Measurements from ENCODE around the gene GALT.

The GALT gene

DNA sequence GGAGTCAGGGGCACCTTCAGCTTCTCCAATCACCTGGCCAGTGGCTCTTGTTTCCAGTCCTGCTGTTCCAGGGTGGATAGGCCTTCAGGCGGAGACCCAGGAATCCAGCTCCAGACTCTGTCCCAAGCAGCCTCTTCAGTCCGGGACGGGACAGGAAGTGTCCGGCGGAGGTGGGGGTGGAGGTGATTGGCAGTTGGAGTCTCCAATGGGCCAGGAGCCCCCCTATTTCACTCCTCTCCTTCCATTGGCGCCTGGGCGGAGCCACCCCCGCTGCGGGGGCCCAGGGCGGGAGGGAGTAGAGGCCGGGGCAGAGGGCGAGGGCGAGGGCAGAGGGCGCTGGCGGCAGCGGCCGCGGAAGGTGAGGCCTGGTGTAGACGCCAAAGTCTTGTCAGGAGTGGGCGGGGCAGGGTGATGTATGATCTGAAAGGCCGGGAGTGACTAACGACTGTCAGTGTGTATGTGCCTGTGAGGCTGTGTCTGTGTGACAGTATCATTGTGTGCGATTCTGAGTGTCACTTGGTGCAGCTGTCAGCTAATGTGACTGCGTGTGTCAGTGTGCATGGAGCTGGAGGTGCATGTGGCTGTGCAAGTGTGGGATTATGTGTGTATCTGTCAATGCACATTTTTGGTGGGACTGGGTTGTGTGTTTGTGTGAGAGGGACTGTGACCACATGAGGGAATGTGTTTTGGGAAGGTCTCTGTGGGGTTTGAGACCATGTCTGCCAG is 5.6 kb downstream of the GALT start, which contains the start of gene IL11RA:
Gene IL11RA (plus strand): TSS at position 310 of the 726 bp plus-strand sequence. CDS start 3,033 bp downstream, outside the sequence.
- TF ChIP-seq, protein P1, sequence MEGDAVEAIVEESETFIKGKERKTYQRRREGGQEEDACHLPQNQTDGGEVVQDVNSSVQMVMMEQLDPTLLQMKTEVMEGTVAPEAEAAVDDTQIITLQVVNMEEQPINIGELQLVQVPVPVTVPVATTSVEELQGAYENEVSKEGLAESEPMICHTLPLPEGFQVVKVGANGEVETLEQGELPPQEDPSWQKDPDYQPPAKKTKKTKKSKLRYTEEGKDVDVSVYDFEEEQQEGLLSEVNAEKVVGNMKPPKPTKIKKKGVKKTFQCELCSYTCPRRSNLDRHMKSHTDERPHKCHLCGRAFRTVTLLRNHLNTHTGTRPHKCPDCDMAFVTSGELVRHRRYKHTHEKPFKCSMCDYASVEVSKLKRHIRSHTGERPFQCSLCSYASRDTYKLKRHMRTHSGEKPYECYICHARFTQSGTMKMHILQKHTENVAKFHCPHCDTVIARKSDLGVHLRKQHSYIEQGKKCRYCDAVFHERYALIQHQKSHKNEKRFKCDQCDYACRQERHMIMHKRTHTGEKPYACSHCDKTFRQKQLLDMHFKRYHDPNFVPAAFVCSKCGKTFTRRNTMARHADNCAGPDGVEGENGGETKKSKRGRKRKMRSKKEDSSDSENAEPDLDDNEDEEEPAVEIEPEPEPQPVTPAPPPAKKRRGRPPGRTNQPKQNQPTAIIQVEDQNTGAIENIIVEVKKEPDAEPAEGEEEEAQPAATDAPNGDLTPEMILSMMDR (IDR thresholded peaks at IDR 0.05; ENCODE audit: insufficient read depth, low read length, poor library complexity, severe bottlenecking), result no peak
- Histone ChIP-seq H3K4me3 (replicated peaks; ENCODE audit: low read depth, low read length) (peak within 1 kb of the TSS; percentile 29; the same call in 1 of the 2 replicates), H3K36me3 (ENCODE audit: control insufficient read depth, insufficient read depth, low read length) (peaks cover 19% of the 10 kb centered on the region), H3K27me3 (replicated peaks; ENCODE audit: control insufficient read depth, insufficient read depth, low read length) (no peaks in the 10 kb centered on the region)
- no peak for DNase-seq (ENCODE audit: extremely low read depth, insufficient read length)

DNA sequence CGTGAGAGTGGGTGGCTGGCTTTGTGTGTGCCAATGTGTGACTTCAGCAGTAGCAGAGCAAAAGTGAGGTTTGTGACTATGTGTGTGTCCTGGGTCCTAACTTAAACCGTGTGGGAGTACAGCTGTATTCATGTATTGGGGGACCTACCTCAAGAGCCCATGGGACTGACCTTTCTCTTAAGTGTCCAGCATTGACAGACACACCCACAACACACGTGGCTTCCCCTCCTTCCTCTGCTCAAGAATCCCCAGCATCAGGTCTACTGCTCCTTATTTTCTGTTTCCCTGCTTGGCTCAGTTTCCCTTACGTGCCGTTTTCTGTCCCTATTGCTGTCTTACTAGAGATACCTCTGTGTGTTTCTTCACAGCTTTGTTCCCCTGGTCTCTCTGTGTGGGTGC is 6.1 kb downstream of the GALT start:
- TF ChIP-seq, protein P1 (IDR thresholded peaks at IDR 0.05; ENCODE audit: insufficient read depth, low read length, poor library complexity, severe bottlenecking), result no peak
- no peak for DNase-seq (ENCODE audit: extremely low read depth, insufficient read length)
- Histone ChIP-seq H3K27me3 (replicated peaks; ENCODE audit: control insufficient read depth, insufficient read depth, low read length) (no peaks in the 10 kb centered on the region), H3K4me3 (replicated peaks; ENCODE audit: low read depth, low read length) (peak overlapping the region; percentile 29; the same call in 1 of the 2 replicates), H3K36me3 (ENCODE audit: control insufficient read depth, insufficient read depth, low read length) (peaks cover 19% of the 10 kb centered on the region)

DNA sequence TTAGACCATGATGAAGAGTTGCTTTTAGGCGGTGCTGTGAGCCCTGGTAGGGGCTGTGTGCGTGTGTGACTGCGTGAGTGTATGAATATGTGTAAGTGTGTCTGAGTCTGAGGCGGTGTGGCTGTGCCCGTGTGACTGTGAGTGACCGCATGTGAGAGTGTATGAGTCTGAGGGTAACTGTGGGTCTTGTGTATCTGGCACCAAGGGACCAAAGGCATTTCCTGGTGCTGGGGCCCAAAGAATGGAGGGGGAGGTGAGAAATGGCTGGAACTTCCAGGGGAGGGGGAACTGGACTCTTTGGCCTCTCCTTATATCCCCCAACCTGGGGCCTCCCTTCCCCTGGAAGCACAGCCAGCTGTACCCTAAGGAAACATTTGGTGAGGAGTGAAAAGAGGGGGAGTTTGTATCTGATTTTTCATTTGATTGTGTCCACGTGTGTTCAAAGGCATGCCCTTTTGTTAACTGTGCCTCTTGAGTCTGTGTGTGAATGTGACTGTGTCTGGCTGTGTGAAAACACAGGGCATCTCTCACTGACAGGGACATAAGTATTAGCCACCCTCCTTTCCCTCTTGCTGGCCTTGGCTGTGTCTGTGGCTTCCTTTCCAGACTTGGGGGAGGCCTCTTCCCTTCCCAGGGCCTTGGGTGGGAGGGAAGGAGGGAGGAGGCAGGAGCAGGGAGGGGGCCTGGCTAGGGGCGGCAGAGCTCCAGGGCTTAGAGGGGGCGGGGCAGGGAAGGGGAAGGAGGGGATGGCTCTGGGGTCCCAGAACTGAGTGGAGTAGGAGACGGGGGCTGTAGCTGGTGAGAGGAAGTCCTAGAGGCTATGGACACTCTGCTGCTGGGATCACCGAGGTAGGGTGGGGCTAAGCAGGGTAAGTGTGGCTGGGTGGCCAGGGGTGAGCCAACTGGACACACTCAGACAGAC is 6.9 kb downstream of the GALT start:
- H3K4me3 ChIP-seq (replicated peaks; ENCODE audit: low read depth, low read length), result no peak overlapping the region
- no peak for DNase-seq (ENCODE audit: extremely low read depth, insufficient read length)
- peaks cover 19% of the 10 kb centered on the region for H3K36me3 ChIP-seq (ENCODE audit: control insufficient read depth, insufficient read depth, low read length)
- no peaks in the 10 kb centered on the region for H3K27me3 ChIP-seq (replicated peaks; ENCODE audit: control insufficient read depth, insufficient read depth, low read length)
- TF ChIP-seq, protein P1 (IDR thresholded peaks at IDR 0.05; ENCODE audit: insufficient read depth, low read length, poor library complexity, severe bottlenecking), result no peak

DNA sequence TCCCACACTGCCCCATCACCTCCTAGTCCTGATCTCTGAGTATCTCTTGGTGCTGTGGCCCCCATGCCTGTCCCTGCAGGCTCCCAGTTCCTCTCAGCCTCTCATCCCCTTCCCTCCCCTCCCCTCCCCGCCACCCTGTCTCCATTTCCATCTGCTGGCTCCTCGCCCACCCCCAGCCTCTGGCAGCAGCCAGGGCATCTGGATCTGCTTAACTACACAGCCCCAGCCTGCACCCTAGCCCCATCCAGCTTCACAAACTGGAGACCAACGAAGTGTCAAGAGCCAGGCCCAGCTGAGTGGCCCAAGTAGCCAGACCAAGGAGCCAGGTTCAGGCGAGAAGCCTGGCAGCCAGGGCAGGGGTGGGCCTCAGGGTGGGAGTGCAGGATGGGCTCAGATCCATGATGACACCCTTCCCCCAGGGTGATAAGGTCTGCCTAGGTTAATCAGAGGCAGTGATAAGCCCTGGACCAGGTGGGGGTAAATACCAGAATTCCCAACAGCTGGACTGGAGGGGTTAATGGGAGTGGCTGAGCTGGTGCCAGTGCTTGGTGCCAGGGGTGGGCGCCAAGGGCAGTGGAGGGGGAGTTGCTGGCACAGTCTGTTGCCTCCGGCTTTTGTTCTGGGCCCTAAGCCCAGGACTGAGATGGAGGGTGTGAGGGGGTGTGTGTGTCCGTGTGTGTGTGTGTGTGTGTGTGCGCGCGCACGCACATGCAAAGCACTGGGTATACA is 8.0 kb downstream of the GALT start:
- H3K4me3 ChIP-seq (replicated peaks; ENCODE audit: low read depth, low read length), result no peak overlapping the region
- H3K36me3 ChIP-seq (ENCODE audit: control insufficient read depth, insufficient read depth, low read length), result peaks cover 9% of the 10 kb centered on the region
- no peaks in the 10 kb centered on the region for H3K27me3 ChIP-seq (replicated peaks; ENCODE audit: control insufficient read depth, insufficient read depth, low read length)
- TF ChIP-seq, protein P1 (IDR thresholded peaks at IDR 0.05; ENCODE audit: insufficient read depth, low read length, poor library complexity, severe bottlenecking), result no peak
- no peak for DNase-seq (ENCODE audit: extremely low read depth, insufficient read length)

DNA sequence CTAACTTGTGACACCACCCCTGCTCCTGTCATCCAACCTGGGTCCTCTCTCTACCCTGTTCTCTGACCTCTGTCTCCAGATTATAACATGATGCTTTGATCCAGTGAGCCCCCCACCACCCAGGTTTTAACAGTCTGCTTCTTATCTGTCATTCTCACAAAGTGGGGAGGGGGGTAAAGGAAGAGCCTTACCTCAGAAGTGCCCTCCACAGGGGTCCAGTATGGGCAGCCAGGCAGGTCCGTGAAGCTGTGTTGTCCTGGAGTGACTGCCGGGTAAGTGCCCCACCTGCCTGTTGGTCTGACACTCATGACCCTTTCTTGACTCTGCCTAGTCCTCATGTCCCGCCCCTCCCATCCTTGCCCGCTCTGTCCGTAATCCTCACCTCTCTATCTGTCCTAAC is 8.9 kb downstream of the GALT start:
- TF ChIP-seq, protein P1 (IDR thresholded peaks at IDR 0.05; ENCODE audit: insufficient read depth, low read length, poor library complexity, severe bottlenecking), result no peak
- no peaks in the 10 kb centered on the region for H3K27me3 ChIP-seq (replicated peaks; ENCODE audit: control insufficient read depth, insufficient read depth, low read length)
- H3K36me3 ChIP-seq (ENCODE audit: control insufficient read depth, insufficient read depth, low read length), result peaks cover 3% of the 10 kb centered on the region; the same call in 1 of the 2 replicates
- no peak for DNase-seq (ENCODE audit: extremely low read depth, insufficient read length)
- H3K4me3 ChIP-seq (replicated peaks; ENCODE audit: low read depth, low read length), result no peak overlapping the region
